C4-2B (cell line): Measurements from ENCODE around the gene LZIC.

Experiments
- CTCF ChIP-seq: fragments of 450-650 bp; conservative IDR thresholded peaks from 2 replicates; pipeline ENCODE4 v1.5.1; 2017; ENCODE audit warnings: mild to moderate bottlenecking
- ZFX ChIP-seq: fragments of 450-650 bp; IDR thresholded peaks from 2 replicates; pipeline ENCODE4 v1.6.1; 2017

GRCh38 chr1:9909234-9910046 lies 33.8 kb downstream of the LZIC start:
- TF ChIP-seq CTCF: no peak
- TF ChIP-seq ZFX: peak; percentile 91
